ENCODE measurements around the gene TPD52L2.

Gene TPD52L2

GRCh38 chr20:63864978-63865640 is at the start of gene TPD52L2:
TSS of gene TPD52L2 (plus strand) at chr20:63865270. CDS start at chr20:63865366, 96 bp downstream.
- Histone ChIP-seq H3K9ac (ENCODE audit: low read depth, low read length) (peak within 1 kb of the TSS; percentile 95), H3K9me3 (ENCODE audit: insufficient read depth, low read depth, low read length) (no peaks in the 10 kb centered on the region), H3K4me1 (ENCODE audit: insufficient read depth, low read length) (peaks cover 7% of the 10 kb centered on the region; the same call in 1 of the 2 replicates), H3K36me3 (ENCODE audit: insufficient read depth, low read depth, low read length) (peaks cover 35% of the 10 kb centered on the region), H3K27ac (ENCODE audit: low read length) (peak within 1 kb of the TSS; percentile 82), H3K4me3 (ENCODE audit: low read length) (peak within 1 kb of the TSS; percentile 88), H3K27me3 (ENCODE audit: insufficient read depth, low read length) (no peaks in the 10 kb centered on the region)

- Histone ChIP-seq H3K4me1 (ENCODE audit: insufficient read depth, low read length) (no peaks in the 10 kb centered on the region), H3K4me3 (ENCODE audit: low read length) (no peak overlapping the region), H3K9ac (ENCODE audit: low read depth, low read length) (no peak overlapping the region), H3K27ac (ENCODE audit: low read length) (no peak overlapping the region), H3K27me3 (ENCODE audit: insufficient read depth, low read length) (no peaks in the 10 kb centered on the region), H3K36me3 (ENCODE audit: insufficient read depth, low read depth, low read length) (no peaks in the 10 kb centered on the region), H3K9me3 (ENCODE audit: insufficient read depth, low read depth, low read length) (no peaks in the 10 kb centered on the region)
Measured at GRCh38 chr20:63815615-63816253, 49.3 kb upstream of the TPD52L2 start.

- H3K27me3 ChIP-seq (ENCODE audit: insufficient read depth, low read length), result no peaks in the 10 kb centered on the region
- H3K4me3 ChIP-seq (ENCODE audit: low read length), result no peak overlapping the region
- H3K9ac ChIP-seq (ENCODE audit: low read depth, low read length), result no peak overlapping the region
- no peaks in the 10 kb centered on the region for H3K36me3 ChIP-seq (ENCODE audit: insufficient read depth, low read depth, low read length)
- no peaks in the 10 kb centered on the region for H3K9me3 ChIP-seq (ENCODE audit: insufficient read depth, low read depth, low read length)
- H3K27ac ChIP-seq (ENCODE audit: low read length), result no peak overlapping the region
- H3K4me1 ChIP-seq (ENCODE audit: insufficient read depth, low read length), result no peaks in the 10 kb centered on the region
Measured at GRCh38 chr20:63819224-63819921, 45.7 kb upstream of the TPD52L2 start.

- no peak overlapping the region for H3K9ac ChIP-seq (ENCODE audit: low read depth, low read length)
- no peaks in the 10 kb centered on the region for H3K4me1 ChIP-seq (ENCODE audit: insufficient read depth, low read length)
- no peak overlapping the region for H3K4me3 ChIP-seq (ENCODE audit: low read length)
- no peaks in the 10 kb centered on the region for H3K36me3 ChIP-seq (ENCODE audit: insufficient read depth, low read depth, low read length)
- H3K9me3 ChIP-seq (ENCODE audit: insufficient read depth, low read depth, low read length), result no peaks in the 10 kb centered on the region
- H3K27ac ChIP-seq (ENCODE audit: low read length), result no peak overlapping the region
- no peaks in the 10 kb centered on the region for H3K27me3 ChIP-seq (ENCODE audit: insufficient read depth, low read length)
Measured at GRCh38 chr20:63821811-63822210, 43.3 kb upstream of the TPD52L2 start.

GRCh38 chr20:63822276-63822696 is 42.8 kb upstream of the TPD52L2 start:
- no peaks in the 10 kb centered on the region for H3K4me1 ChIP-seq (ENCODE audit: insufficient read depth, low read length)
- no peaks in the 10 kb centered on the region for H3K27me3 ChIP-seq (ENCODE audit: insufficient read depth, low read length)
- no peaks in the 10 kb centered on the region for H3K36me3 ChIP-seq (ENCODE audit: insufficient read depth, low read depth, low read length)
- no peak overlapping the region for H3K4me3 ChIP-seq (ENCODE audit: low read length)
- H3K27ac ChIP-seq (ENCODE audit: low read length), result no peak overlapping the region
- H3K9ac ChIP-seq (ENCODE audit: low read depth, low read length), result no peak overlapping the region
- H3K9me3 ChIP-seq (ENCODE audit: insufficient read depth, low read depth, low read length), result no peaks in the 10 kb centered on the region

- no peak overlapping the region for H3K27ac ChIP-seq (ENCODE audit: low read length)
- H3K9ac ChIP-seq (ENCODE audit: low read depth, low read length), result no peak overlapping the region
- peaks cover 10% of the 10 kb centered on the region for H3K27me3 ChIP-seq (ENCODE audit: insufficient read depth, low read length)
- no peaks in the 10 kb centered on the region for H3K4me1 ChIP-seq (ENCODE audit: insufficient read depth, low read length)
- no peaks in the 10 kb centered on the region for H3K9me3 ChIP-seq (ENCODE audit: insufficient read depth, low read depth, low read length)
- no peaks in the 10 kb centered on the region for H3K36me3 ChIP-seq (ENCODE audit: insufficient read depth, low read depth, low read length)
- no peak overlapping the region for H3K4me3 ChIP-seq (ENCODE audit: low read length)
Measured at GRCh38 chr20:63823691-63824311, 41.3 kb upstream of the TPD52L2 start.

GRCh38 chr20:63825331-63826118 is 39.5 kb upstream of the TPD52L2 start:
- no peak overlapping the region for H3K4me3 ChIP-seq (ENCODE audit: low read length)
- no peaks in the 10 kb centered on the region for H3K36me3 ChIP-seq (ENCODE audit: insufficient read depth, low read depth, low read length)
- H3K27ac ChIP-seq (ENCODE audit: low read length), result no peak overlapping the region
- H3K27me3 ChIP-seq (ENCODE audit: insufficient read depth, low read length), result peaks cover 24% of the 10 kb centered on the region
- H3K9me3 ChIP-seq (ENCODE audit: insufficient read depth, low read depth, low read length), result no peaks in the 10 kb centered on the region
- H3K4me1 ChIP-seq (ENCODE audit: insufficient read depth, low read length), result 0 out of 2 replicates have a peak, but pooled peaks cover 7% of the 10 kb centered on the region
- H3K9ac ChIP-seq (ENCODE audit: low read depth, low read length), result no peak overlapping the region

GRCh38 chr20:63826753-63827152 is 38.3 kb upstream of the TPD52L2 start:
- H3K36me3 ChIP-seq (ENCODE audit: insufficient read depth, low read depth, low read length), result no peaks in the 10 kb centered on the region
- 0 out of 2 replicates have a peak, but pooled peaks cover 7% of the 10 kb centered on the region for H3K4me1 ChIP-seq (ENCODE audit: insufficient read depth, low read length)
- H3K27me3 ChIP-seq (ENCODE audit: insufficient read depth, low read length), result peaks cover 29% of the 10 kb centered on the region
- H3K27ac ChIP-seq (ENCODE audit: low read length), result no peak overlapping the region
- no peaks in the 10 kb centered on the region for H3K9me3 ChIP-seq (ENCODE audit: insufficient read depth, low read depth, low read length)
- H3K9ac ChIP-seq (ENCODE audit: low read depth, low read length), result no peak overlapping the region
- no peak overlapping the region for H3K4me3 ChIP-seq (ENCODE audit: low read length)

GRCh38 chr20:63828124-63828523 is 36.9 kb upstream of the TPD52L2 start:
- H3K4me3 ChIP-seq (ENCODE audit: low read length), result no peak overlapping the region
- H3K9me3 ChIP-seq (ENCODE audit: insufficient read depth, low read depth, low read length), result no peaks in the 10 kb centered on the region
- H3K36me3 ChIP-seq (ENCODE audit: insufficient read depth, low read depth, low read length), result no peaks in the 10 kb centered on the region
- no peak overlapping the region for H3K9ac ChIP-seq (ENCODE audit: low read depth, low read length)
- no peak overlapping the region for H3K27ac ChIP-seq (ENCODE audit: low read length)
- H3K4me1 ChIP-seq (ENCODE audit: insufficient read depth, low read length), result 0 out of 2 replicates have a peak, but pooled peaks cover 7% of the 10 kb centered on the region
- H3K27me3 ChIP-seq (ENCODE audit: insufficient read depth, low read length), result peaks cover 43% of the 10 kb centered on the region

- H3K36me3 ChIP-seq (ENCODE audit: insufficient read depth, low read depth, low read length), result no peaks in the 10 kb centered on the region
- no peak overlapping the region for H3K9ac ChIP-seq (ENCODE audit: low read depth, low read length)
- peaks cover 47% of the 10 kb centered on the region for H3K27me3 ChIP-seq (ENCODE audit: insufficient read depth, low read length)
- H3K27ac ChIP-seq (ENCODE audit: low read length), result no peak overlapping the region
- no peak overlapping the region for H3K4me3 ChIP-seq (ENCODE audit: low read length)
- 0 out of 2 replicates have a peak, but pooled peaks cover 7% of the 10 kb centered on the region for H3K4me1 ChIP-seq (ENCODE audit: insufficient read depth, low read length)
- no peaks in the 10 kb centered on the region for H3K9me3 ChIP-seq (ENCODE audit: insufficient read depth, low read depth, low read length)
Measured at GRCh38 chr20:63828545-63828944, 36.5 kb upstream of the TPD52L2 start.

GRCh38 chr20:63828951-63829350 is 36.1 kb upstream of the TPD52L2 start:
- Histone ChIP-seq H3K9ac (ENCODE audit: low read depth, low read length) (no peak overlapping the region), H3K27me3 (ENCODE audit: insufficient read depth, low read length) (peaks cover 51% of the 10 kb centered on the region), H3K4me1 (ENCODE audit: insufficient read depth, low read length) (0 out of 2 replicates have a peak, but pooled peaks cover 7% of the 10 kb centered on the region), H3K36me3 (ENCODE audit: insufficient read depth, low read depth, low read length) (no peaks in the 10 kb centered on the region), H3K9me3 (ENCODE audit: insufficient read depth, low read depth, low read length) (no peaks in the 10 kb centered on the region), H3K27ac (ENCODE audit: low read length) (no peak overlapping the region), H3K4me3 (ENCODE audit: low read length) (0 out of 2 replicates have a peak overlapping the region, but pooled peaks have one; percentile 79)

All from iPS-20b (cell line).